GM19035 (cell line): ENCODE measurements around the gene MEMO1.
"Not testable (repeated sequence)": the region's sequence is repeated elsewhere in the genome, so short reads cannot be mapped to it uniquely, and the experiment has no call there.

Experiments
- ATAC-seq: cut with Tn5 transposase; IDR thresholded peaks from one replicate; pipeline ENCODE4 v1.9.1; 2021; ENCODE audit not compliant: unreplicated experiment

Gene MEMO1

GRCh38 chr2:32010670-32011484 lies at the start of gene MEMO1:
MEMO1 (minus strand) TSS chr2:32011008; CDS start chr2:32010247, 761 bp downstream.
- peak; percentile 61 for ATAC-seq

- no peak for ATAC-seq
Measured at GRCh38 chr2:32060266-32060665, 49.5 kb upstream of the MEMO1 start.

- no peak for ATAC-seq
Measured at GRCh38 chr2:32058130-32058529, 47.3 kb upstream of the MEMO1 start.

- not testable (repeated sequence) for ATAC-seq
Measured at GRCh38 chr2:32054583-32054982, 43.8 kb upstream of the MEMO1 start.

GRCh38 chr2:32051836-32052439 lies 41.1 kb upstream of the MEMO1 start:
- ATAC-seq: no peak

- no peak for ATAC-seq
Measured at GRCh38 chr2:32043561-32043960, 32.8 kb upstream of the MEMO1 start.

GRCh38 chr2:32039447-32040219 lies 28.8 kb upstream of the MEMO1 start, which contains the start of gene DPY30:
DPY30 (minus strand) TSS chr2:32039805; CDS start chr2:32039456, 349 bp downstream.
- peak; percentile 90 for ATAC-seq

GRCh38 chr2:32034198-32034887 lies 23.5 kb upstream of the MEMO1 start:
- ATAC-seq: not testable (repeated sequence)

- not testable (repeated sequence) for ATAC-seq
Measured at GRCh38 chr2:32018789-32019482, 8.1 kb upstream of the MEMO1 start.

- ATAC-seq: no peak
Measured at GRCh38 chr2:32012872-32013271, 2.1 kb upstream of the MEMO1 start.

- no peak for ATAC-seq
Measured at GRCh38 chr2:32011485-32011960, 715 bp upstream of the MEMO1 start.

GRCh38 chr2:32010280-32010669 lies 533 bp downstream of the MEMO1 start:
- ATAC-seq: peak; percentile 51

GRCh38 chr2:32009516-32010256 lies 1.1 kb downstream of the MEMO1 start:
- ATAC-seq: peak; percentile 30

GRCh38 chr2:32008805-32009515 lies 1.8 kb downstream of the MEMO1 start:
- ATAC-seq: no peak

GRCh38 chr2:32007121-32007391 lies 3.8 kb downstream of the MEMO1 start:
- no peak for ATAC-seq

- ATAC-seq: no peak
Measured at GRCh38 chr2:32005371-32005976, 5.3 kb downstream of the MEMO1 start.

- no peak for ATAC-seq
Measured at GRCh38 chr2:32003791-32004190, 7.0 kb downstream of the MEMO1 start.

GRCh38 chr2:32002406-32002805 lies 8.4 kb downstream of the MEMO1 start:
- no peak for ATAC-seq

GRCh38 chr2:31999438-31999837 lies 11.4 kb downstream of the MEMO1 start:
- no peak for ATAC-seq
